Measurements from ENCODE around the gene HENMT1.

DNA sequence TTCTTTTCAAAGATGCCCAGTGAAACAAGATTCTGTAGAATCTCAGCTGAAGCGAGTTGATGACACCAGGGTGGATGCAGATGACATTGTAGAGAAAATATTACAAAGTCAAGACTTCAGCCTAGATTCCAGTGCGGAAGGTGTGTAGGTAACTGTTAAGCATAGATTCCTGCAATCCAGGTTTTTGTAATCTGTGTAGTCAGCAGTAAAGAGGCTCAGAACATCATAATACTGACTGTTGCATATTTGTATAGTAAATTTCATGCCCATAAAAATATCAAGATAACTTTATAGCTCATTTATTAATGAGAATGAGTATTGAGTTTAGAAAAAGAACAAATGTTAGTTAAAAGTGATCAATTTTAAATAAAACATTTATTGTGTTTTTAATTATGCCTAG is 32.2 kb downstream of the HENMT1 start:
- TF ChIP-seq EZH2 (IDR thresholded peaks at IDR 0.05), result no peak
- TF ChIP-seq, protein P1, sequence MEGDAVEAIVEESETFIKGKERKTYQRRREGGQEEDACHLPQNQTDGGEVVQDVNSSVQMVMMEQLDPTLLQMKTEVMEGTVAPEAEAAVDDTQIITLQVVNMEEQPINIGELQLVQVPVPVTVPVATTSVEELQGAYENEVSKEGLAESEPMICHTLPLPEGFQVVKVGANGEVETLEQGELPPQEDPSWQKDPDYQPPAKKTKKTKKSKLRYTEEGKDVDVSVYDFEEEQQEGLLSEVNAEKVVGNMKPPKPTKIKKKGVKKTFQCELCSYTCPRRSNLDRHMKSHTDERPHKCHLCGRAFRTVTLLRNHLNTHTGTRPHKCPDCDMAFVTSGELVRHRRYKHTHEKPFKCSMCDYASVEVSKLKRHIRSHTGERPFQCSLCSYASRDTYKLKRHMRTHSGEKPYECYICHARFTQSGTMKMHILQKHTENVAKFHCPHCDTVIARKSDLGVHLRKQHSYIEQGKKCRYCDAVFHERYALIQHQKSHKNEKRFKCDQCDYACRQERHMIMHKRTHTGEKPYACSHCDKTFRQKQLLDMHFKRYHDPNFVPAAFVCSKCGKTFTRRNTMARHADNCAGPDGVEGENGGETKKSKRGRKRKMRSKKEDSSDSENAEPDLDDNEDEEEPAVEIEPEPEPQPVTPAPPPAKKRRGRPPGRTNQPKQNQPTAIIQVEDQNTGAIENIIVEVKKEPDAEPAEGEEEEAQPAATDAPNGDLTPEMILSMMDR (IDR thresholded peaks at IDR 0.05), result no peak
- no peak for TF ChIP-seq EZH2phosphoT487 (IDR thresholded peaks at IDR 0.05)

Data from neural progenitor cell (in vitro differentiated cells).